ENCODE data around the gene HIC1.

GRCh38 chr17:2034157-2034556, 20.7 kb upstream of the HIC1 start:
- TF ChIP-seq ETS1 (conservative IDR thresholded peaks at IDR 0.05; ENCODE audit: control insufficient read depth, low read depth, low read length) (no peak), ZNF24 (IDR thresholded peaks at IDR 0.05) (no peak), E2F3 (CRISPR knock-in tag; IDR thresholded peaks at IDR 0.05) (no peak), SREBF1 (IDR thresholded peaks at IDR 0.05; ENCODE audit: borderline replicate concordance, low read depth, low read length) (no peak), CEBPB (tag; IDR thresholded peaks at IDR 0.05) (no peak), ATF3 (IDR thresholded peaks at IDR 0.05) (no peak), ATF3 (CRISPR knock-in tag; conservative IDR thresholded peaks at IDR 0.05) (no peak), NR2F6 (CRISPR knock-in tag; IDR thresholded peaks at IDR 0.05) (no peak), JUN (IDR thresholded peaks at IDR 0.05; ENCODE audit: borderline replicate concordance, low read depth, low read length) (no peak), JUN (CRISPR knock-in tag; IDR thresholded peaks at IDR 0.05; ENCODE audit: borderline replicate concordance) (no peak), CUX1 (CRISPR knock-in tag; IDR thresholded peaks at IDR 0.05) (no peak)
- TF ChIP-seq, protein P1, sequence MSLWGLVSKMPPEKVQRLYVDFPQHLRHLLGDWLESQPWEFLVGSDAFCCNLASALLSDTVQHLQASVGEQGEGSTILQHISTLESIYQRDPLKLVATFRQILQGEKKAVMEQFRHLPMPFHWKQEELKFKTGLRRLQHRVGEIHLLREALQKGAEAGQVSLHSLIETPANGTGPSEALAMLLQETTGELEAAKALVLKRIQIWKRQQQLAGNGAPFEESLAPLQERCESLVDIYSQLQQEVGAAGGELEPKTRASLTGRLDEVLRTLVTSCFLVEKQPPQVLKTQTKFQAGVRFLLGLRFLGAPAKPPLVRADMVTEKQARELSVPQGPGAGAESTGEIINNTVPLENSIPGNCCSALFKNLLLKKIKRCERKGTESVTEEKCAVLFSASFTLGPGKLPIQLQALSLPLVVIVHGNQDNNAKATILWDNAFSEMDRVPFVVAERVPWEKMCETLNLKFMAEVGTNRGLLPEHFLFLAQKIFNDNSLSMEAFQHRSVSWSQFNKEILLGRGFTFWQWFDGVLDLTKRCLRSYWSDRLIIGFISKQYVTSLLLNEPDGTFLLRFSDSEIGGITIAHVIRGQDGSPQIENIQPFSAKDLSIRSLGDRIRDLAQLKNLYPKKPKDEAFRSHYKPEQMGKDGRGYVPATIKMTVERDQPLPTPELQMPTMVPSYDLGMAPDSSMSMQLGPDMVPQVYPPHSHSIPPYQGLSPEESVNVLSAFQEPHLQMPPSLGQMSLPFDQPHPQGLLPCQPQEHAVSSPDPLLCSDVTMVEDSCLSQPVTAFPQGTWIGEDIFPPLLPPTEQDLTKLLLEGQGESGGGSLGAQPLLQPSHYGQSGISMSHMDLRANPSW (CRISPR knock-in tag; IDR thresholded peaks at IDR 0.05), result no peak
- TF ChIP-seq, protein P2, sequence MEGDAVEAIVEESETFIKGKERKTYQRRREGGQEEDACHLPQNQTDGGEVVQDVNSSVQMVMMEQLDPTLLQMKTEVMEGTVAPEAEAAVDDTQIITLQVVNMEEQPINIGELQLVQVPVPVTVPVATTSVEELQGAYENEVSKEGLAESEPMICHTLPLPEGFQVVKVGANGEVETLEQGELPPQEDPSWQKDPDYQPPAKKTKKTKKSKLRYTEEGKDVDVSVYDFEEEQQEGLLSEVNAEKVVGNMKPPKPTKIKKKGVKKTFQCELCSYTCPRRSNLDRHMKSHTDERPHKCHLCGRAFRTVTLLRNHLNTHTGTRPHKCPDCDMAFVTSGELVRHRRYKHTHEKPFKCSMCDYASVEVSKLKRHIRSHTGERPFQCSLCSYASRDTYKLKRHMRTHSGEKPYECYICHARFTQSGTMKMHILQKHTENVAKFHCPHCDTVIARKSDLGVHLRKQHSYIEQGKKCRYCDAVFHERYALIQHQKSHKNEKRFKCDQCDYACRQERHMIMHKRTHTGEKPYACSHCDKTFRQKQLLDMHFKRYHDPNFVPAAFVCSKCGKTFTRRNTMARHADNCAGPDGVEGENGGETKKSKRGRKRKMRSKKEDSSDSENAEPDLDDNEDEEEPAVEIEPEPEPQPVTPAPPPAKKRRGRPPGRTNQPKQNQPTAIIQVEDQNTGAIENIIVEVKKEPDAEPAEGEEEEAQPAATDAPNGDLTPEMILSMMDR (IDR thresholded peaks at IDR 0.05 in 2 of 3, conservative IDR thresholded peaks at IDR 0.05 in 1 of 3; ENCODE audit: insufficient read depth in 2 of 3, low read depth in 1 of 3, low read length in 3 of 3), result no peak
- TF ChIP-seq, protein P3, sequence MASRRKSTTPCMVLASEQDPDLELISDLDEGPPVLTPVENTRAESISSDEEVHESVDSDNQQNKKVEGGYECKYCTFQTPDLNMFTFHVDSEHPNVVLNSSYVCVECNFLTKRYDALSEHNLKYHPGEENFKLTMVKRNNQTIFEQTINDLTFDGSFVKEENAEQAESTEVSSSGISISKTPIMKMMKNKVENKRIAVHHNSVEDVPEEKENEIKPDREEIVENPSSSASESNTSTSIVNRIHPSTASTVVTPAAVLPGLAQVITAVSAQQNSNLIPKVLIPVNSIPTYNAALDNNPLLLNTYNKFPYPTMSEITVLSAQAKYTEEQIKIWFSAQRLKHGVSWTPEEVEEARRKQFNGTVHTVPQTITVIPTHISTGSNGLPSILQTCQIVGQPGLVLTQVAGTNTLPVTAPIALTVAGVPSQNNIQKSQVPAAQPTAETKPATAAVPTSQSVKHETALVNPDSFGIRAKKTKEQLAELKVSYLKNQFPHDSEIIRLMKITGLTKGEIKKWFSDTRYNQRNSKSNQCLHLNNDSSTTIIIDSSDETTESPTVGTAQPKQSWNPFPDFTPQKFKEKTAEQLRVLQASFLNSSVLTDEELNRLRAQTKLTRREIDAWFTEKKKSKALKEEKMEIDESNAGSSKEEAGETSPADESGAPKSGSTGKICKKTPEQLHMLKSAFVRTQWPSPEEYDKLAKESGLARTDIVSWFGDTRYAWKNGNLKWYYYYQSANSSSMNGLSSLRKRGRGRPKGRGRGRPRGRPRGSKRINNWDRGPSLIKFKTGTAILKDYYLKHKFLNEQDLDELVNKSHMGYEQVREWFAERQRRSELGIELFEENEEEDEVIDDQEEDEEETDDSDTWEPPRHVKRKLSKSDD (conservative IDR thresholded peaks at IDR 0.05; ENCODE audit: low read length), result no peak

Measured in K562 (cell line).